LNCaP clone FGC (cell line): ENCODE measurements around the gene TDRD1.
A peak's percentile ranks its signal among the peaks of the same experiment; 100 is the strongest.

Experiments used
- DNase-seq: peaks from one replicate; pipeline ENCODE4 v3.0.0-alpha.2; 2011; ENCODE audit warnings: low read depth
- H3K4me3 ChIP-seq: 2 replicates; pipeline ENCODE4 v1.5.1; 2011; ENCODE audit warnings: mild to moderate bottlenecking, low read depth, low read length, control low read depth
- CTCF ChIP-seq: IDR thresholded peaks from 2 replicates; pipeline ENCODE4 v1.5.1; 2012; ENCODE audit warnings: mild to moderate bottlenecking; ENCODE audit not compliant: control insufficient read depth, insufficient read depth; ENCODE audit errors: extremely low read depth

Gene TDRD1

GRCh38 chr10:114181971-114182370, 2.8 kb downstream of the TDRD1 start:
- DNase-seq, result no peak
- H3K4me3 ChIP-seq, result no peak overlapping the region
- TF ChIP-seq CTCF, result no peak

DNA sequence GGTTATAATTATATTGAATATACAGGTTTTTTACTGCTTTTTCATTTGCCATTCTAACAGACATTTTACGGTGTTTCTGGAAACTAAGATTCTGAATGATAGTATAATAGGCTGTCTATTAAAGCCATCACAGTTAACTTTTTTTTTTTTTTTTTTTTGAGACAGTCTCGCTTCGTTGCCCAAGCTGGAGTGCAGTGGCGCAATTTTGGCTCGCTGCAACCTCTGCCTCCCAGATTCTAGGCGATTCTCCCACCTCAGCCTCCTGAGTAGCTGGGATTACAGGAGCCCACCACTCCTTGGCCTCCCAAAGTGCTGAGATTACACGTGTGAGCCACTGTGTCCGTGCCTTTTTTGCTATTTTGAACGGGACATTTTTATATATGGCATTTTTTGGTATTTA, 4.4 kb downstream of the TDRD1 start:
- no peak overlapping the region for H3K4me3 ChIP-seq
- no peak for TF ChIP-seq CTCF
- no peak for DNase-seq

DNA sequence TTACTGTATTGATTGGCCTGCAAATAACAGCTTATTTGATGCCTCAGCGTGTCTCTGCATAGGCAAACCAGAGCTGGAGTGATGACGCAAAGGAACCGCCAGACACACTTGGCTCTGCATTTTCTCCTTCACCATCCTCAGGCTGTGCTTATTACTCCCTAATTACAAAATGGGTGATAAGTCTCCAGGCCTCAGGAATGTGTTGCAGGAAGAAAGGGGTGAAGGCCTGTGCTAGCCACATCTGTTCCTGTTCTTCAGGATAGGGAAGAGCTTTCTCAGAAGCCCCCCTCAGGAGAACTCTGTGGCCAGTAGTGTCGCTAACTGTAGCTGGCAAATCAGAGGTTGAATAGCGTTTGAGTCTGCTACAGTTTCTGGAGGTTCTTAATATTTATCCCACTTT, 5.1 kb downstream of the TDRD1 start:
- no peak overlapping the region for H3K4me3 ChIP-seq
- DNase-seq, result no peak
- TF ChIP-seq CTCF, result no peak

DNA sequence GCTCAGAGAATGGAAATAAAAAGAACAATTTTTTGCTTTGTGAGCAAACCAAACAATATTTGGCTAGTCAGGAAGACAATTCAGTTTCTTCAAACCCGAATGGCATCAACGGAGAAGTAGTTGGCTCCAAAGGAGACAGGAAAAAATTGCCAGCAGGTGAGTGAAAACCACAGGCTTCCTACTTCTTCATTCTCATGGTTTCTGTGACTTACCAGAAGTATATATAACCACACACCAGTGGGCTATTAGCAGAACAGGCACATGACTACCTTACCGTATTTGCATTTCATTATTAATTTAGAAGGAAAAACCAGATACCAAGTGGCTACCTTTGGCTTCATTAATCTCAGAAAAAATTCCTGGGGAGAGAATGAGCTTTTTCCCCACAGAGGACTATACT, 8.8 kb downstream of the TDRD1 start:
- DNase-seq, result no peak
- no peak for TF ChIP-seq CTCF
- H3K4me3 ChIP-seq, result no peak overlapping the region

GRCh38 chr10:114188900-114189299, 9.7 kb downstream of the TDRD1 start:
- TF ChIP-seq CTCF, result no peak
- no peak overlapping the region for H3K4me3 ChIP-seq
- no peak for DNase-seq

GRCh38 chr10:114189700-114190099, 10.5 kb downstream of the TDRD1 start:
- DNase-seq, result no peak
- H3K4me3 ChIP-seq, result no peak overlapping the region
- no peak for TF ChIP-seq CTCF

DNA sequence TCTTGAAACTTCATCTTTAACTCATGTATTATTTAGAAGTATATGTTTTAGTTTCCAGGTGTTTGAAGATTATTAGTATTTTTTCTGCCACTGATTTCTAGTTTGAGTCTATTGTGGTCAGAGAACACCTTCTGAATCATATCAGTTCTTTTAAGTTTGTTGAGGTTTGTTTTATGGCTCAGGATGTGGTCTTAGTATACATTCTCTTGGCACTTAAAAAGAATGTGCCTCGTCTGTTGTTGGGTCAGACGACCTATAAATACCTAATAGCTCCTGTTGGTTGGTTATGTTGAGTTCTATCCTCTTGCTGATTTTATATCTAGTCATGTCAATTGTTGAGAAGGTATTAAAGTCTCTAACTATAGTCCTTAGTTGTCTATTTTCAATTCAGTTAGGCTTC, 15.9 kb downstream of the TDRD1 start:
- DNase-seq, result peak; percentile 74
- H3K4me3 ChIP-seq, result no peak overlapping the region
- no peak for TF ChIP-seq CTCF
